ENCODE results near the gene MBNL1. TPM values are rescaled to one million over a fixed set of nuclear protein-coding genes. Genes with fewer than 3 reads are reported as not detected.
A peak's percentile ranks its signal among the peaks of the same experiment; 100 is the strongest.

The MBNL1 gene
- total RNA-seq, 4 donors from 2014 or later, result 258 to 478 (median 320) TPM

- no peak for TF ChIP-seq POLR2A (IDR thresholded peaks at IDR 0.05)
- WGBS, result 79% methylated on average over 3 of the region's 3 CpGs
- Histone ChIP-seq H3K27me3 (no peaks in the 10 kb centered on the region), H3K36me3 (no peaks in the 10 kb centered on the region), H3K27ac (no peak overlapping the region), H3K4me3 (no peak overlapping the region), H3K4me1 (peaks cover 77% of the 10 kb centered on the region), H3K9me3 (no peaks in the 10 kb centered on the region)
- no peak for DNase-seq (ENCODE audit: low spot score in 2 of 2)
Measured at GRCh38 chr3:152296382-152296781, 27.7 kb downstream of the MBNL1 start.

- 92% methylated on average over 1 of the region's 1 CpG for WGBS
- no peak overlapping the region for H3K27ac ChIP-seq
- TF ChIP-seq EP300 (IDR thresholded peaks at IDR 0.05) (no peak), CTCF (IDR thresholded peaks at IDR 0.05) (no peak), POLR2AphosphoS5 (IDR thresholded peaks at IDR 0.05) (no peak), POLR2A (IDR thresholded peaks at IDR 0.05) (no peak)
- H3K4me3 ChIP-seq, result no peak overlapping the region
- no peaks in the 10 kb centered on the region for H3K36me3 ChIP-seq
- H3K9me3 ChIP-seq, result no peaks in the 10 kb centered on the region
- H3K27me3 ChIP-seq, result no peaks in the 10 kb centered on the region
- DNase-seq (ENCODE audit: low spot score in 2 of 2), result no peak
- H3K4me1 ChIP-seq, result peaks cover 81% of the 10 kb centered on the region
Measured at GRCh38 chr3:152296971-152297370, 28.2 kb downstream of the MBNL1 start.

- DNase-seq (ENCODE audit: low spot score in 2 of 2), result no peak
- Histone ChIP-seq H3K4me1 (peaks cover 81% of the 10 kb centered on the region), H3K27me3 (no peaks in the 10 kb centered on the region), H3K27ac (peak overlapping the region; percentile 92), H3K36me3 (no peaks in the 10 kb centered on the region), H3K4me3 (peak overlapping the region; percentile 44), H3K9me3 (no peaks in the 10 kb centered on the region)
- no peak for TF ChIP-seq POLR2A (IDR thresholded peaks at IDR 0.05)
- peak in 1 of 3 donors; percentile 59 for TF ChIP-seq POLR2AphosphoS5 (IDR thresholded peaks at IDR 0.05)
- 1% methylated on average over 14 of the region's 14 CpGs for WGBS
Measured at GRCh38 chr3:152298393-152299248, 29.9 kb downstream of the MBNL1 start.

DNA sequence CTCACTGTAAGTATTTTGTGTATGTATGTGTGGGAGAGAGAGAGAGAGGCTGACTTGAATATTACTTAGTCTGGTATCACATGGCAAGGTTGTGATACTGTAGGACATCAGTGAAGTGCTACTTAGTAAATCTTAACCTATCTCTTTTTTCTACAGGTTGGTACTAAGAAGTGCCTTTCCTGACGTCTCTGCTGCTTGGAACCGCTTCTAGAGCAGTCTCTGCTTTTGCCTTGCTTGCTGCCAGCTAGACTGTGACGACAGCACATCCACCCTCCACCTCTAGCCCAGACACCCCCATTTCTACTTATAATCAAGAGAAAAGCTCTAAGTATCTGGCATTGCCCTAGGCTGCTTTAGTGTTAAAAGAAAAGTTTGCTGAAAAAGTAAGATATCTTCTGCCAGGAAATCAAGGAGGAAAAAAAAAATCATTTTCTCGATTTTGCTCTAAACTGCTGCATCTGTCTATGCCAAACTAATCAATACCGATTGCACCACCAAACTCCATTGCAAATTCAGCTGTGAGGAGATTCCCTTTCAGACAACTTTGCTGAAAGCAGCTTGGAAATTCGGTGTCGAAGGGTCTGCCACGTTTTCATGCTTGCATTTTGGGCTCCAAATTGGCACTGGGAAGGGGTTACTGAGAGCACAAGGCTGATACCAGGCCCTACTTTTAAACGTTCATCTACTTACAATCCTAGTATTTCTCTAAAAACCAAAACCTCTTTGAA, 30.7 kb downstream of the MBNL1 start:
- peak overlapping the region; percentile 92 for H3K27ac ChIP-seq
- H3K36me3 ChIP-seq, result no peaks in the 10 kb centered on the region
- peak overlapping the region; percentile 44 for H3K4me3 ChIP-seq
- TF ChIP-seq CTCF (IDR thresholded peaks at IDR 0.05) (no peak), POLR2AphosphoS5 (IDR thresholded peaks at IDR 0.05) (no peak), EP300 (IDR thresholded peaks at IDR 0.05) (no peak), POLR2A (IDR thresholded peaks at IDR 0.05) (peak in 1 of 2 donors; percentile 11)
- H3K4me1 ChIP-seq, result peaks cover 88% of the 10 kb centered on the region
- no peaks in the 10 kb centered on the region for H3K27me3 ChIP-seq
- no peak for DNase-seq (ENCODE audit: low spot score in 2 of 2)
- no peaks in the 10 kb centered on the region for H3K9me3 ChIP-seq
- 22% methylated on average over 9 of the region's 9 CpGs for WGBS

DNA sequence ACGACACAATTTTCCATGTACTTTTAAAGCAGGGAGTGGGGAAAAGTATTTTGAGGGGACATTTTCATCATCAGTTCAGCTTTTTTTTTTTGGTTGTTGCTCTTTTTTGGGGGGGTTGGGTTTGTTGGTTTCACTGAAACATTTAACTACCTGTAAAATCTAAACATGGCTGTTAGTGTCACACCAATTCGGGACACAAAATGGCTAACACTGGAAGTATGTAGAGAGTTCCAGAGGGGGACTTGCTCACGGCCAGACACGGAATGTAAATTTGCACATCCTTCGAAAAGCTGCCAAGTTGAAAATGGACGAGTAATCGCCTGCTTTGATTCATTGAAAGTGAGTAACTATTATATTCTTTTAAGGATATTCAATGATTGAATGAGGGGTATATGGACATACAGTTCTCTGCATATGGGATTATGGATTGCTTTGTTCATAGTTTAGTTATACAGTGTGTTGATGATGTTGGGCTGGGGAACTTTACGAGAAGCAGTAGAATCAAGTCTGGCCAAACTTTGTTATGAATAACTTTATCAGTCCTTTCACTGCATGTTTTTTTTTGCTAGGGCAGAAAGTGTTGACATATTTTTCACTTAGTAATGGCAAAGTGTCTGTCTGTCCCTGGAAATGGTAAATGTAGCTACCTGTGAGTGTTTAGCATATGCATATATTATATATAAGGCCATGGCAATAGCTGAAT, 31.5 kb downstream of the MBNL1 start:
- Histone ChIP-seq H3K27ac (peak overlapping the region; percentile 92), H3K27me3 (no peaks in the 10 kb centered on the region), H3K4me1 (peaks cover 90% of the 10 kb centered on the region), H3K9me3 (no peaks in the 10 kb centered on the region), H3K36me3 (no peaks in the 10 kb centered on the region), H3K4me3 (peak overlapping the region; percentile 44)
- no peak for DNase-seq (ENCODE audit: low spot score in 2 of 2)
- no peak for TF ChIP-seq POLR2AphosphoS5 (IDR thresholded peaks at IDR 0.05)
- no peak for TF ChIP-seq CTCF (IDR thresholded peaks at IDR 0.05)
- 65% methylated on average over 8 of the region's 8 CpGs for WGBS
